ENCODE measurements around the gene REEP6.

Gene REEP6

DNA sequence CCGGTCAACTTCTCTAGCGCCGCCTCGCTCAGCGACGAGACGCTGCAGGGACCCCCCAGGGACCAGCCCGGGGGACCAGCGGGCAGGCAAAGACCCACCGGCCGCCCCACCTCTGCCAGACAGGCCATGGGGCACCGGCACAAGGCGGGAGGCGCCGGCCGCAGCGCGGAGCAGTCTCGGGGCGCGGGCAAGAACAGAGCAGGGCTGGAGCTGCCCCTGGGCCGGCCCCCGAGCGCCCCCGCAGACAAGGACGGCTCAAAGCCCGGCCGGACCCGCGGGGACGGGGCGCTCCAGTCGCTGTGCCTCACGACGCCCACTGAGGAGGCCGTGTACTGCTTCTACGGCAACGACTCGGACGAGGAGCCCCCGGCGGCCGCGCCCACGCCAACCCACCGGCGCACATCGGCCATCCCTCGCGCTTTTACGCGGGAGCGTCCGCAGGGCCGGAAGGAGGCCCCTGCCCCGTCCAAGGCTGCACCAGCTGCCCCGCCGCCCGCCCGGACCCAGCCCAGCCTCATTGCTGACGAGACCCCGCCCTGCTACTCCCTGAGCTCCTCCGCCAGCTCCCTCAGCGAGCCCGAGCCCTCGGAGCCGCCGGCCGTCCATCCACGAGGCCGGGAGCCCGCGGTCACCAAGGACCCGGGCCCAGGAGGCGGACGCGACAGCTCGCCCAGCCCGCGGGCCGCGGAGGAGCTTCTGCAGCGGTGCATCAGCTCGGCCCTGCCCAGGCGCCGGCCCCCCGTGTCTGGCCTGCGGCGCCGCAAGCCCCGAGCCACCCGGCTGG is 23.3 kb upstream of the REEP6 start:
- TF ChIP-seq, protein P1, sequence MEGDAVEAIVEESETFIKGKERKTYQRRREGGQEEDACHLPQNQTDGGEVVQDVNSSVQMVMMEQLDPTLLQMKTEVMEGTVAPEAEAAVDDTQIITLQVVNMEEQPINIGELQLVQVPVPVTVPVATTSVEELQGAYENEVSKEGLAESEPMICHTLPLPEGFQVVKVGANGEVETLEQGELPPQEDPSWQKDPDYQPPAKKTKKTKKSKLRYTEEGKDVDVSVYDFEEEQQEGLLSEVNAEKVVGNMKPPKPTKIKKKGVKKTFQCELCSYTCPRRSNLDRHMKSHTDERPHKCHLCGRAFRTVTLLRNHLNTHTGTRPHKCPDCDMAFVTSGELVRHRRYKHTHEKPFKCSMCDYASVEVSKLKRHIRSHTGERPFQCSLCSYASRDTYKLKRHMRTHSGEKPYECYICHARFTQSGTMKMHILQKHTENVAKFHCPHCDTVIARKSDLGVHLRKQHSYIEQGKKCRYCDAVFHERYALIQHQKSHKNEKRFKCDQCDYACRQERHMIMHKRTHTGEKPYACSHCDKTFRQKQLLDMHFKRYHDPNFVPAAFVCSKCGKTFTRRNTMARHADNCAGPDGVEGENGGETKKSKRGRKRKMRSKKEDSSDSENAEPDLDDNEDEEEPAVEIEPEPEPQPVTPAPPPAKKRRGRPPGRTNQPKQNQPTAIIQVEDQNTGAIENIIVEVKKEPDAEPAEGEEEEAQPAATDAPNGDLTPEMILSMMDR (IDR thresholded peaks at IDR 0.05; ENCODE audit: low read depth, low read length): no peak
- H3K36me3 ChIP-seq: peaks cover 20% of the 10 kb centered on the region
- no peak overlapping the region for H3K4me3 ChIP-seq (ENCODE audit: low read depth, low read length)
- H3K9me3 ChIP-seq (ENCODE audit: severe bottlenecking): no peaks in the 10 kb centered on the region
- H3K27ac ChIP-seq: no peak overlapping the region
- no peaks in the 10 kb centered on the region for H3K27me3 ChIP-seq (ENCODE audit: insufficient read depth, low read depth, severe bottlenecking)
- DNase-seq: no peak

- TF ChIP-seq, protein P1 (IDR thresholded peaks at IDR 0.05; ENCODE audit: low read depth, low read length): no peak
- H3K27ac ChIP-seq: no peak overlapping the region
- H3K4me3 ChIP-seq (ENCODE audit: low read depth, low read length): no peak overlapping the region
- no peak for DNase-seq
- H3K9me3 ChIP-seq (ENCODE audit: severe bottlenecking): no peaks in the 10 kb centered on the region
- H3K36me3 ChIP-seq: peaks cover 20% of the 10 kb centered on the region
- no peaks in the 10 kb centered on the region for H3K27me3 ChIP-seq (ENCODE audit: insufficient read depth, low read depth, severe bottlenecking)
Observed at GRCh38 chr19:1468274-1468820, 22.6 kb upstream of the REEP6 start.

DNA sequence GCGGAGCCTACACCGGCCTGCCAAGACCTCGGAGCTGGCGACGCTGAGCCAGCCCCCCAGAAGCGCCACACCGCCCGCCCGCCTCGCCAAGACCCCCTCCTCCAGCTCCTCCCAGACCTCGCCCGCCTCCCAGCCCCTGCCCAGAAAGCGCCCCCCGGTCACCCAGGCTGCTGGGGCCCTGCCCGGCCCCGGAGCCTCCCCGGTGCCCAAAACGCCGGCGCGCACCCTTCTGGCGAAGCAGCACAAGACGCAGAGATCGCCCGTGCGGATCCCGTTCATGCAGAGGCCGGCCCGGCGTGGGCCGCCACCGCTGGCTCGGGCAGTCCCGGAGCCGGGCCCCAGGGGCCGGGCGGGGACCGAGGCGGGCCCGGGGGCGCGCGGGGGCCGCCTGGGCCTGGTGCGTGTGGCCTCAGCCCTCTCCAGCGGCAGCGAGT is 22.1 kb upstream of the REEP6 start:
- H3K36me3 ChIP-seq: peaks cover 20% of the 10 kb centered on the region
- no peak overlapping the region for H3K4me3 ChIP-seq (ENCODE audit: low read depth, low read length)
- H3K27me3 ChIP-seq (ENCODE audit: insufficient read depth, low read depth, severe bottlenecking): no peaks in the 10 kb centered on the region
- no peak for DNase-seq
- H3K27ac ChIP-seq: no peak overlapping the region
- TF ChIP-seq, protein P1 (IDR thresholded peaks at IDR 0.05; ENCODE audit: low read depth, low read length): no peak
- no peaks in the 10 kb centered on the region for H3K9me3 ChIP-seq (ENCODE audit: severe bottlenecking)

GRCh38 chr19:1469255-1470054 is 21.5 kb upstream of the REEP6 start:
- H3K4me3 ChIP-seq (ENCODE audit: low read depth, low read length): peak overlapping the region; percentile 54
- H3K27me3 ChIP-seq (ENCODE audit: insufficient read depth, low read depth, severe bottlenecking): no peaks in the 10 kb centered on the region
- no peaks in the 10 kb centered on the region for H3K9me3 ChIP-seq (ENCODE audit: severe bottlenecking)
- DNase-seq: no peak
- TF ChIP-seq, protein P1 (IDR thresholded peaks at IDR 0.05; ENCODE audit: low read depth, low read length): no peak
- H3K27ac ChIP-seq: peak overlapping the region; percentile 71
- peaks cover 20% of the 10 kb centered on the region for H3K36me3 ChIP-seq

- Histone ChIP-seq H3K27me3 (ENCODE audit: insufficient read depth, low read depth, severe bottlenecking) (no peaks in the 10 kb centered on the region), H3K36me3 (peaks cover 19% of the 10 kb centered on the region), H3K27ac (peak overlapping the region; percentile 71), H3K4me3 (ENCODE audit: low read depth, low read length) (peak overlapping the region; percentile 54), H3K9me3 (ENCODE audit: severe bottlenecking) (no peaks in the 10 kb centered on the region)
- TF ChIP-seq, protein P1 (IDR thresholded peaks at IDR 0.05; ENCODE audit: low read depth, low read length): no peak
- DNase-seq: no peak
Observed at GRCh38 chr19:1470055-1470304, 21.0 kb upstream of the REEP6 start.

All from WERI-Rb-1 (cell line).